HCT116 (cell line): Measurements from ENCODE around the gene RNF41. TPM values are rescaled to one million over a fixed set of nuclear protein-coding genes. Genes with fewer than 3 reads are reported as not detected.

Experiments used
- ATAC-seq: fragments of 200-7000 bp; cut with Tn5 transposase; 2 replicates; pipeline ENCODE4 v1.9.1; 2020; ENCODE audit warnings: mild to moderate bottlenecking, moderate library complexity
- BruUV-seq: library from RNA; stranded (reverse); fragments of 400-500 nt; replicated peaks from 2 replicates; lab custom pipeline; 2021; lab: Mats Ljungman, UMichigan
- CTCF ChIA-PET: fragments of 300-600 bp; sonication (Branson Sonifier 250); formaldehyde crosslinking; loops from one replicate; lab custom pipeline; 2021; ENCODE audit warnings: antibody characterized with exemption; lab: Charles Lee
- POLR2A ChIA-PET: fragments of 300-600, 350-600 bp; sonication (Branson Sonifier 250); formaldehyde crosslinking; loops from one replicate; lab custom pipeline; 2021; ENCODE audit warnings: antibody characterized with exemption; lab: Charles Lee
- RAD21 ChIA-PET, 2 experiments: fragments of 300-600 bp; sonication (Branson Sonifier 250); formaldehyde crosslinking; loops; one replicate each; lab custom pipeline; 2023; ENCODE audit warnings: low total read pairs in 2 of 2; ENCODE audit not compliant: uncharacterized antibody in 2 of 2, unreplicated experiment in 2 of 2, low non-redundant PET in 1 of 2; lab: Charles Lee
- DNase-seq: peaks from one replicate; pipeline ENCODE4 v3.0.0-alpha.2; 2010; ENCODE audit warnings: low read depth, low spot score
- H2AFZ ChIP-seq: fragments of 200-600 bp; shearing (Covaris generic), sonication (generic); 2 replicates; pipeline ENCODE4 v1.6.1; 2017; ENCODE audit warnings: low read depth, mixed run types, mixed read lengths, antibody characterized with exemption, low read length; ENCODE audit not compliant: poor library complexity, severe bottlenecking
- H3K27ac ChIP-seq: 2 replicates; pipeline ENCODE4 v1.5.1; 2012; ENCODE audit warnings: low read depth, low read length
- H3K27me3 ChIP-seq: fragments of 200-600 bp; sonication (generic); 2 replicates; pipeline ENCODE4 v1.6.1; 2016; ENCODE audit warnings: mixed run types, low read length, mixed read lengths; ENCODE audit not compliant: insufficient read depth
- H3K36me3 ChIP-seq, 2 experiments: fragments of 200-500 bp in 1 of 2; fragments of 200-600 bp in 1 of 2; sonication (Bioruptor generic) in 1 of 2; sonication (generic) in 1 of 2; 2 replicates each; pipeline versions ENCODE4 v1.5.1 to v1.6.1; 2014 to 2016; ENCODE audit warnings: low read length in 2 of 2, inconsistent platforms in 1 of 2, mixed read lengths in 1 of 2, mixed run types in 1 of 2; ENCODE audit not compliant: insufficient read depth in 2 of 2, control insufficient read depth in 1 of 2
- H3K4me1 ChIP-seq, 2 experiments: fragments of 200-600 bp in 1 of 2; sonication (generic) in 1 of 2; 2 replicates each; pipeline versions ENCODE4 v1.5.1 to v1.6.1; 2012 to 2017; ENCODE audit warnings: low read length in 2 of 2, inconsistent platforms in 1 of 2, mild to moderate bottlenecking in 1 of 2, mixed read lengths in 1 of 2, mixed run types in 1 of 2, moderate library complexity in 1 of 2; ENCODE audit not compliant: insufficient read depth in 2 of 2, control insufficient read depth in 1 of 2
- H3K4me2 ChIP-seq: fragments of 200-600 bp; sonication (generic); 2 replicates; pipeline ENCODE4 v1.6.1; 2017; ENCODE audit warnings: mixed run types, low read length, mixed read lengths
- H3K4me3 ChIP-seq, 2 experiments: fragments of 200-600 bp in 1 of 2; sonication (generic) in 1 of 2; replicated peaks in 1 of 2; 2 replicates each; pipeline ENCODE4 v1.5.1; 2011 to 2016; ENCODE audit warnings: low read length in 2 of 2, control low read depth in 1 of 2, low read depth in 1 of 2, mild to moderate bottlenecking in 1 of 2, mixed read lengths in 1 of 2, mixed run types in 1 of 2
- H3K79me2 ChIP-seq: fragments of 200-600 bp; sonication (generic); 2 replicates; pipeline ENCODE4 v1.6.1; 2017; ENCODE audit warnings: mild to moderate bottlenecking, mixed run types, low read length, moderate library complexity, mixed read lengths; ENCODE audit not compliant: insufficient read depth
- H3K9ac ChIP-seq: fragments of 200-600 bp; sonication (generic); 2 replicates; pipeline ENCODE4 v1.6.1; 2016; ENCODE audit warnings: low read length, mixed read lengths
- H3K9me2 ChIP-seq: fragments of 200-600 bp; sonication (generic), shearing (Covaris generic); 2 replicates; pipeline ENCODE4 v1.6.1; 2017; ENCODE audit warnings: mixed run types, mild to moderate bottlenecking, moderate library complexity; ENCODE audit not compliant: insufficient read depth
- H3K9me3 ChIP-seq, 2 experiments: fragments of 200-500 bp in 1 of 2; fragments of 200-600 bp in 1 of 2; sonication (Bioruptor generic) in 1 of 2; sonication (generic) in 1 of 2; 2 replicates each; pipeline ENCODE4 v1.6.1; 2014 to 2017; ENCODE audit warnings: low read length in 2 of 2, mixed read lengths in 2 of 2, inconsistent platforms in 1 of 2, low read depth in 1 of 2, mild to moderate bottlenecking in 1 of 2, mixed run types in 1 of 2, moderate library complexity in 1 of 2; ENCODE audit not compliant: control insufficient read depth in 1 of 2, insufficient read depth in 1 of 2
- H4K20me1 ChIP-seq: fragments of 200-600 bp; sonication (generic), shearing (Covaris generic); 2 replicates; pipeline ENCODE4 v1.6.1; 2017; ENCODE audit warnings: mixed run types, mild to moderate bottlenecking, moderate library complexity; ENCODE audit not compliant: insufficient read depth
- CEBPB ChIP-seq: IDR thresholded peaks from 2 replicates; pipeline ENCODE4 v1.6.1; 2012; ENCODE audit warnings: low read depth
- ELF1 ChIP-seq: IDR thresholded peaks from 2 replicates; pipeline ENCODE4 v1.6.1; 2012; ENCODE audit warnings: low read depth, borderline replicate concordance
- JUND ChIP-seq: IDR thresholded peaks from 2 replicates; pipeline ENCODE4 v1.6.1; 2012
- POLR2AphosphoS5 ChIP-seq: IDR thresholded peaks from 2 replicates; pipeline ENCODE4 v1.6.1; 2011; ENCODE audit warnings: mild to moderate bottlenecking, low read depth, low read length, moderate library complexity
- RAD21 ChIP-seq: IDR thresholded peaks from 2 replicates; pipeline ENCODE4 v1.6.1; 2012; ENCODE audit warnings: low read depth, mild to moderate bottlenecking
- SP1 ChIP-seq: IDR thresholded peaks from 2 replicates; pipeline ENCODE4 v1.6.1; 2012; ENCODE audit warnings: low read depth
- TCF7L2 ChIP-seq: IDR thresholded peaks from 2 replicates; pipeline ENCODE4 v1.7.0; 2011; ENCODE audit warnings: borderline replicate concordance, inconsistent platforms; ENCODE audit not compliant: insufficient read depth, insufficient read length; ENCODE audit errors: extremely low read depth
- ZNF274 ChIP-seq: fragments of 200-500 bp; sonication (Bioruptor generic); IDR thresholded peaks from 2 replicates; pipeline ENCODE4 v1.6.1; 2014; ENCODE audit warnings: mild to moderate bottlenecking, low read depth, low read length, inconsistent platforms
- intact Hi-C: fragments of 100-400 bp; cut with micrococcal nuclease; formaldehyde crosslinking; loops from 2 replicates; pipeline ENCODE4 v1.10.0; 2022
- total RNA-seq: library from RNA; stranded (reverse); gene quantifications from one replicate; pipeline ENCODE4 v1.2.1, GENCODE V29; 2021; ENCODE audit not compliant: unreplicated experiment
- TF ChIP-seq, protein P1 (sequence below): IDR thresholded peaks from 2 replicates; pipeline ENCODE4 v1.6.1; 2012
- TF ChIP-seq, protein P2 (sequence below), 3 experiments: fragments of 200-600 bp in 1 of 3; sonication (generic) in 1 of 3; IDR thresholded peaks in 2 of 3; conservative IDR thresholded peaks in 1 of 3; 2 replicates each; pipeline ENCODE4 v1.5.1; 2012 to 2017; ENCODE audit warnings: low read depth in 2 of 3, low read length in 2 of 3, antibody characterized with exemption in 1 of 3, borderline replicate concordance in 1 of 3, control low read depth in 1 of 3, mild to moderate bottlenecking in 1 of 3, mixed read lengths in 1 of 3, mixed run types in 1 of 3, moderate library complexity in 1 of 3; ENCODE audit not compliant: insufficient read depth in 1 of 3
- TF ChIP-seq, protein P3 (sequence below): IDR thresholded peaks from 2 replicates; pipeline ENCODE4 v1.6.1; 2012; ENCODE audit warnings: low read depth
- TF ChIP-seq, protein P4 (sequence below): IDR thresholded peaks from 2 replicates; pipeline ENCODE4 v1.6.1; 2012

RNF41 gene
- total RNA-seq, 1 experiment from 2014 or later: 40.6 TPM

DNA sequence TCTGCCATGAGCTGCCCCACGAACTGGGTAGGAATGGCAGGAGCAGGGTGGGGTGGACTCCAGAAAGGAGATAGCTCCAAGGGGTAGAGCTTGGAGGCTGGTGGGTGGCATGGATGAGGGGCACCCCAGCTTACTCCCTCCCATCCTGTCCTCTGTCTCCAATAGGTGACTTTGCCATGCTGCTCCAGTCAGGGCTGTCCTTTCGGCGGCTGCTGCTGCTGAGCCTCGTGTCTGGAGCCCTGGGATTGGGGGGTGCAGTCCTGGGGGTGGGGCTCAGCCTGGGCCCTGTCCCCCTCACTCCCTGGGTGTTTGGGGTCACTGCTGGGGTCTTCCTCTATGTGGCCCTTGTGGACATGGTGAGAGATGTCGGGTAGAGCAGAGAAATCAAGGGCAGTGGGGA is 15.3 kb upstream of the RNF41 start:
- POLR2A ChIA-PET: no interaction called here
- no peak overlapping the region for H3K4me2 ChIP-seq
- CTCF ChIA-PET: no interaction called here
- no peaks in the 10 kb centered on the region for H4K20me1 ChIP-seq
- ATAC-seq: no peak
- peaks cover 7 to 9% of the 10 kb centered on the region in 2 experiments; a peak in 3 of 4 replicates for H3K36me3 ChIP-seq
- no peak overlapping the region for H3K27ac ChIP-seq
- TF ChIP-seq, protein P1, sequence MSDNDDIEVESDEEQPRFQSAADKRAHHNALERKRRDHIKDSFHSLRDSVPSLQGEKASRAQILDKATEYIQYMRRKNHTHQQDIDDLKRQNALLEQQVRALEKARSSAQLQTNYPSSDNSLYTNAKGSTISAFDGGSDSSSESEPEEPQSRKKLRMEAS: no peak
- TF ChIP-seq ELF1 (no peak), CEBPB (no peak)
- TF ChIP-seq, protein P2, sequence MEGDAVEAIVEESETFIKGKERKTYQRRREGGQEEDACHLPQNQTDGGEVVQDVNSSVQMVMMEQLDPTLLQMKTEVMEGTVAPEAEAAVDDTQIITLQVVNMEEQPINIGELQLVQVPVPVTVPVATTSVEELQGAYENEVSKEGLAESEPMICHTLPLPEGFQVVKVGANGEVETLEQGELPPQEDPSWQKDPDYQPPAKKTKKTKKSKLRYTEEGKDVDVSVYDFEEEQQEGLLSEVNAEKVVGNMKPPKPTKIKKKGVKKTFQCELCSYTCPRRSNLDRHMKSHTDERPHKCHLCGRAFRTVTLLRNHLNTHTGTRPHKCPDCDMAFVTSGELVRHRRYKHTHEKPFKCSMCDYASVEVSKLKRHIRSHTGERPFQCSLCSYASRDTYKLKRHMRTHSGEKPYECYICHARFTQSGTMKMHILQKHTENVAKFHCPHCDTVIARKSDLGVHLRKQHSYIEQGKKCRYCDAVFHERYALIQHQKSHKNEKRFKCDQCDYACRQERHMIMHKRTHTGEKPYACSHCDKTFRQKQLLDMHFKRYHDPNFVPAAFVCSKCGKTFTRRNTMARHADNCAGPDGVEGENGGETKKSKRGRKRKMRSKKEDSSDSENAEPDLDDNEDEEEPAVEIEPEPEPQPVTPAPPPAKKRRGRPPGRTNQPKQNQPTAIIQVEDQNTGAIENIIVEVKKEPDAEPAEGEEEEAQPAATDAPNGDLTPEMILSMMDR (IDR thresholded peaks at IDR 0.05 in 2 of 3, conservative IDR thresholded peaks at IDR 0.05 in 1 of 3; ENCODE audit: borderline replicate concordance in 1 of 3, insufficient read depth in 1 of 3, low read depth in 2 of 3, low read length in 2 of 3): no peak
- no peak overlapping the region for H3K4me3 ChIP-seq
- H3K9me2 ChIP-seq: no peaks in the 10 kb centered on the region
- H3K79me2 ChIP-seq: no peaks in the 10 kb centered on the region
- no peaks in the 10 kb centered on the region for H3K9me3 ChIP-seq
- no TSS peak for BruUV-seq
- H3K9ac ChIP-seq: no peak overlapping the region
- intact Hi-C loops: no loop called here
- H2AFZ ChIP-seq: no peak overlapping the region
- no peaks in the 10 kb centered on the region for H3K27me3 ChIP-seq
- RAD21 ChIA-PET: no interaction called here
- DNase-seq: no peak
- H3K4me1 ChIP-seq: peaks cover 0 to 6% of the 10 kb centered on the region in 2 experiments; a peak in 1 of 4 replicates

DNA sequence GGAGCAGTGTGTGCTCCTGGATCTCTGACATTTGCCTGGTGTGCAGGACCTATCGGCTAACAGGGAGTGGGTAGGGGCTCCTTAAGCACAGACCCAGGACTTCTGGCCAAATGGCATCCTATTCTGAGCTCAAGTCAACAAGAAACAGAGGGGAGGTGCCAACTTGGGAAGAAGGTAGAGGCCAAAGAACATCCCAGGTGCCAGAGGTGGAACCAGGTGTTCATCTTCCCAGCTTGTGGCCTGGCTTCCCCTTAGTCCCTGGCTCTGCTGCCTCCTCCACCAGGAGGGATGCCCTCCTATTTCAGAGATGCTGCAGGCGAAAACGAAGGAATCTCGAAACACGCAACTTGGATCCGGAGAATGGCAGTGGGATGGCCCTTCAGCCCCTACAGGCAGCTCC is 14.4 kb upstream of the RNF41 start:
- DNase-seq: no peak
- ChIA-PET CTCF (no interaction called here), POLR2A (no interaction called here), RAD21 (no interaction called here)
- no peak overlapping the region for H3K27ac ChIP-seq
- H3K79me2 ChIP-seq: no peaks in the 10 kb centered on the region
- H3K9me2 ChIP-seq: no peaks in the 10 kb centered on the region
- H3K9ac ChIP-seq: no peak overlapping the region
- no peaks in the 10 kb centered on the region for H3K27me3 ChIP-seq
- no TSS peak for BruUV-seq
- no peaks in the 10 kb centered on the region for H4K20me1 ChIP-seq
- H3K4me2 ChIP-seq: no peak overlapping the region
- peaks cover 0 to 6% of the 10 kb centered on the region in 2 experiments; a peak in 1 of 4 replicates for H3K4me1 ChIP-seq
- ATAC-seq: no peak
- no peaks in the 10 kb centered on the region for H3K9me3 ChIP-seq
- no peak overlapping the region for H3K4me3 ChIP-seq
- peaks cover under 1 to 6% of the 10 kb centered on the region in 2 experiments; a peak in 3 of 4 replicates for H3K36me3 ChIP-seq
- no peak overlapping the region for H2AFZ ChIP-seq
- intact Hi-C loops: no loop called here
- TF ChIP-seq CEBPB (no peak), SP1 (no peak), TCF7L2 (no peak), ZNF274 (no peak), JUND (no peak), POLR2AphosphoS5 (no peak), RAD21 (no peak)
- TF ChIP-seq, protein P3, sequence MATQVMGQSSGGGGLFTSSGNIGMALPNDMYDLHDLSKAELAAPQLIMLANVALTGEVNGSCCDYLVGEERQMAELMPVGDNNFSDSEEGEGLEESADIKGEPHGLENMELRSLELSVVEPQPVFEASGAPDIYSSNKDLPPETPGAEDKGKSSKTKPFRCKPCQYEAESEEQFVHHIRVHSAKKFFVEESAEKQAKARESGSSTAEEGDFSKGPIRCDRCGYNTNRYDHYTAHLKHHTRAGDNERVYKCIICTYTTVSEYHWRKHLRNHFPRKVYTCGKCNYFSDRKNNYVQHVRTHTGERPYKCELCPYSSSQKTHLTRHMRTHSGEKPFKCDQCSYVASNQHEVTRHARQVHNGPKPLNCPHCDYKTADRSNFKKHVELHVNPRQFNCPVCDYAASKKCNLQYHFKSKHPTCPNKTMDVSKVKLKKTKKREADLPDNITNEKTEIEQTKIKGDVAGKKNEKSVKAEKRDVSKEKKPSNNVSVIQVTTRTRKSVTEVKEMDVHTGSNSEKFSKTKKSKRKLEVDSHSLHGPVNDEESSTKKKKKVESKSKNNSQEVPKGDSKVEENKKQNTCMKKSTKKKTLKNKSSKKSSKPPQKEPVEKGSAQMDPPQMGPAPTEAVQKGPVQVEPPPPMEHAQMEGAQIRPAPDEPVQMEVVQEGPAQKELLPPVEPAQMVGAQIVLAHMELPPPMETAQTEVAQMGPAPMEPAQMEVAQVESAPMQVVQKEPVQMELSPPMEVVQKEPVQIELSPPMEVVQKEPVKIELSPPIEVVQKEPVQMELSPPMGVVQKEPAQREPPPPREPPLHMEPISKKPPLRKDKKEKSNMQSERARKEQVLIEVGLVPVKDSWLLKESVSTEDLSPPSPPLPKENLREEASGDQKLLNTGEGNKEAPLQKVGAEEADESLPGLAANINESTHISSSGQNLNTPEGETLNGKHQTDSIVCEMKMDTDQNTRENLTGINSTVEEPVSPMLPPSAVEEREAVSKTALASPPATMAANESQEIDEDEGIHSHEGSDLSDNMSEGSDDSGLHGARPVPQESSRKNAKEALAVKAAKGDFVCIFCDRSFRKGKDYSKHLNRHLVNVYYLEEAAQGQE: no peak
- TF ChIP-seq, protein P4, sequence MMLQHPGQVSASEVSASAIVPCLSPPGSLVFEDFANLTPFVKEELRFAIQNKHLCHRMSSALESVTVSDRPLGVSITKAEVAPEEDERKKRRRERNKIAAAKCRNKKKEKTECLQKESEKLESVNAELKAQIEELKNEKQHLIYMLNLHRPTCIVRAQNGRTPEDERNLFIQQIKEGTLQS: no peak
